ENCODE measurements around the gene VWC2L. TPM values are rescaled to one million over a fixed set of nuclear protein-coding genes. Genes with fewer than 3 reads are reported as not detected.

Gene VWC2L
- polyA plus RNA-seq, 1 experiment = 0.04 TPM

GRCh38 chr2:214477305-214477704, 66.5 kb downstream of the VWC2L start:
- H3K4me3 ChIP-seq (ENCODE audit: low read depth, low read length) = no peak overlapping the region
- ChIA-PET POLR2A (no interaction called here), CTCF (no interaction called here)
- DNase-seq (ENCODE audit: low read depth, low spot score) = no peak
- H3K27ac ChIP-seq (ENCODE audit: low read depth, low read length) = no peak overlapping the region
- no peaks in the 10 kb centered on the region for H3K9me3 ChIP-seq (ENCODE audit: control insufficient read depth, insufficient read depth, low read length)
- TF ChIP-seq, protein P1, sequence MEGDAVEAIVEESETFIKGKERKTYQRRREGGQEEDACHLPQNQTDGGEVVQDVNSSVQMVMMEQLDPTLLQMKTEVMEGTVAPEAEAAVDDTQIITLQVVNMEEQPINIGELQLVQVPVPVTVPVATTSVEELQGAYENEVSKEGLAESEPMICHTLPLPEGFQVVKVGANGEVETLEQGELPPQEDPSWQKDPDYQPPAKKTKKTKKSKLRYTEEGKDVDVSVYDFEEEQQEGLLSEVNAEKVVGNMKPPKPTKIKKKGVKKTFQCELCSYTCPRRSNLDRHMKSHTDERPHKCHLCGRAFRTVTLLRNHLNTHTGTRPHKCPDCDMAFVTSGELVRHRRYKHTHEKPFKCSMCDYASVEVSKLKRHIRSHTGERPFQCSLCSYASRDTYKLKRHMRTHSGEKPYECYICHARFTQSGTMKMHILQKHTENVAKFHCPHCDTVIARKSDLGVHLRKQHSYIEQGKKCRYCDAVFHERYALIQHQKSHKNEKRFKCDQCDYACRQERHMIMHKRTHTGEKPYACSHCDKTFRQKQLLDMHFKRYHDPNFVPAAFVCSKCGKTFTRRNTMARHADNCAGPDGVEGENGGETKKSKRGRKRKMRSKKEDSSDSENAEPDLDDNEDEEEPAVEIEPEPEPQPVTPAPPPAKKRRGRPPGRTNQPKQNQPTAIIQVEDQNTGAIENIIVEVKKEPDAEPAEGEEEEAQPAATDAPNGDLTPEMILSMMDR (IDR thresholded peaks at IDR 0.05; ENCODE audit: low read depth, low read length) = no peak
- no peaks in the 10 kb centered on the region for H3K27me3 ChIP-seq (ENCODE audit: control insufficient read depth, insufficient read depth, low read length)

DNA sequence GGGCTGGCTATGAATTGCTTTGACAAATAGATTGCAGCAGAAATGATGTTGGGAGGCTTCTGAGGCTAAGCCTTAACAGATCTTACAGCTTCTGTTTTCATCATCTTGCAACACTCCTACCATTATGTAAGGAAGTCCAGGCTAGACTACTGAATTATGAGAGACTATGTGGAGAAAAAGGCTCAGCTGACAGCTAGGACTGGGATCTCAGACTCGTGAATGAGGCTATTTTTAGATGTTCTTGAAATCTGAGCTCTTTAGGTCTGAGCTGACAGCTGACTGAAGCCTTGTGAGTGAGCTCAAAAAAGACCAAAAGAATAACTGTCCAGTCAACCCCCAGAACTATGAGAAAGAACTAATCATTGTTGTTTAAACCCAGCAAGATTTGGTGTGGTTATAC, 70.3 kb downstream of the VWC2L start:
- no peaks in the 10 kb centered on the region for H3K9me3 ChIP-seq (ENCODE audit: control insufficient read depth, insufficient read depth, low read length)
- POLR2A ChIA-PET = no interaction called here
- no peak overlapping the region for H3K4me3 ChIP-seq (ENCODE audit: low read depth, low read length)
- peak; percentile 8 for DNase-seq (ENCODE audit: low read depth, low spot score)
- TF ChIP-seq, protein P1 (IDR thresholded peaks at IDR 0.05; ENCODE audit: low read depth, low read length) = no peak
- H3K27ac ChIP-seq (ENCODE audit: low read depth, low read length) = no peak overlapping the region
- CTCF ChIA-PET = interaction anchor here (0.7 kb wide), 1 partner anchor 963 kb away, joined by 5 read pairs; no protein-coding TSS in a partner anchor
- no peaks in the 10 kb centered on the region for H3K27me3 ChIP-seq (ENCODE audit: control insufficient read depth, insufficient read depth, low read length)

- ChIA-PET CTCF (no interaction called here), POLR2A (no interaction called here)
- no peak overlapping the region for H3K27ac ChIP-seq (ENCODE audit: low read depth, low read length)
- H3K4me3 ChIP-seq (ENCODE audit: low read depth, low read length) = no peak overlapping the region
- TF ChIP-seq, protein P1 (IDR thresholded peaks at IDR 0.05; ENCODE audit: low read depth, low read length) = no peak
- H3K27me3 ChIP-seq (ENCODE audit: control insufficient read depth, insufficient read depth, low read length) = no peaks in the 10 kb centered on the region
- DNase-seq (ENCODE audit: low read depth, low spot score) = no peak
- no peaks in the 10 kb centered on the region for H3K9me3 ChIP-seq (ENCODE audit: control insufficient read depth, insufficient read depth, low read length)
These were observed 71.9 kb downstream of the VWC2L start for GRCh38 chr2:214482728-214483127.

DNA sequence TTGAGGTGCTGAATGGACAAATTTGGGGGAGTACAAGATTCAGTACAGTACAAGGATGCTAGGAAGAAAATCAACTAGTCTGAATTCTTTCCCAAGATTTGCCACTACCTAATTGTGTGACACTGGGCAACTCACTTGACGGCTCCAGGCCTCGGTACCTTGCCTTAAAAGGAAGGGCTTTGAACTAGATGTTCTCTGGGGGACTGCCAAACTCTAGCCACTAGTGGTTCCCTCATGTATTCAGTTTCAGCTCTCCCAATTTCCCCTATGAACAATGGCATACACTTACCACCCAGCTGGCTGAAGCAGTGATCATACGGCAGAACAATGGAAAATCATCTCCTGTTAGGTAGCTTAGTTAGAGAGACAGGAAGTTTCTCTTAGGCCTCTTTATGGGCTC, 73.4 kb downstream of the VWC2L start:
- ChIA-PET POLR2A (no interaction called here), CTCF (no interaction called here)
- no peaks in the 10 kb centered on the region for H3K9me3 ChIP-seq (ENCODE audit: control insufficient read depth, insufficient read depth, low read length)
- H3K4me3 ChIP-seq (ENCODE audit: low read depth, low read length) = no peak overlapping the region
- TF ChIP-seq, protein P1 (IDR thresholded peaks at IDR 0.05; ENCODE audit: low read depth, low read length) = no peak
- DNase-seq (ENCODE audit: low read depth, low spot score) = no peak
- H3K27ac ChIP-seq (ENCODE audit: low read depth, low read length) = no peak overlapping the region
- no peaks in the 10 kb centered on the region for H3K27me3 ChIP-seq (ENCODE audit: control insufficient read depth, insufficient read depth, low read length)

GRCh38 chr2:214484701-214485100, 73.8 kb downstream of the VWC2L start:
- Histone ChIP-seq H3K9me3 (ENCODE audit: control insufficient read depth, insufficient read depth, low read length) (no peaks in the 10 kb centered on the region), H3K4me3 (ENCODE audit: low read depth, low read length) (no peak overlapping the region), H3K27me3 (ENCODE audit: control insufficient read depth, insufficient read depth, low read length) (no peaks in the 10 kb centered on the region), H3K27ac (ENCODE audit: low read depth, low read length) (no peak overlapping the region)
- TF ChIP-seq, protein P1 (IDR thresholded peaks at IDR 0.05; ENCODE audit: low read depth, low read length) = no peak
- ChIA-PET POLR2A (no interaction called here), CTCF (no interaction called here)
- DNase-seq (ENCODE audit: low read depth, low spot score) = no peak
